Measurements from ENCODE around the gene MTARC2.

- no peak for TF ChIP-seq CTCF (conservative IDR thresholded peaks at IDR 0.05)
- no peak for TF ChIP-seq ZFX (IDR thresholded peaks at IDR 0.05)
These were observed 41.6 kb upstream of the MTARC2 start for GRCh38 chr1:220706480-220706879.

Data from C4-2B (cell line).